ENCODE measurements around the gene OLA1.
A peak's percentile ranks its signal among the peaks of the same experiment; 100 is the strongest.

Gene OLA1

DNA sequence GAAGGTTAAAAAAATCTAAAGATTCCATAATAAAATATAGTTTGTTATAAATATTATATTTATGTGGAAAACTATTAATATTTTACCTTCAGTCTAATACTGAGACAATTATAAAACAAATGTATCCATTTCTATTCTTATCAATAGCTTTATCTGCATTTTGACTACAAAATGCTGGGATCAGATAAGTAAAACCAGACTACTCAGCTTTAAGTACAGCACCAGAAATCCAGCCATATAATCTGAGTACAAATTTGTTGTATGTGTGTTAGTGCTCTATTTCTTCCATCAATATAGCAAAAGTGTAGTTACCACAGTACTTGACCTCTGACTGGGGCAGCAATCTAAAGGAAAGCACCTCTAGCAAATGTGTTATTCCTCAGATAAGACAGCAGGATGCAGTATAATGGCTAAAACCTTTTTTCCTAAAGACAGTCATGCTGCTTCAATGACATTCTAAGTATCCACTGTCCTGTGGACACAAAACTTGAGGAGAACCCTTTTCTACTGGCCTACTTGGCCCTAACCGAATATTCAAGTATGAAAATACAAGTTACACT is 68.1 kb downstream of the OLA1 start:
- no peak for ATAC-seq

DNA sequence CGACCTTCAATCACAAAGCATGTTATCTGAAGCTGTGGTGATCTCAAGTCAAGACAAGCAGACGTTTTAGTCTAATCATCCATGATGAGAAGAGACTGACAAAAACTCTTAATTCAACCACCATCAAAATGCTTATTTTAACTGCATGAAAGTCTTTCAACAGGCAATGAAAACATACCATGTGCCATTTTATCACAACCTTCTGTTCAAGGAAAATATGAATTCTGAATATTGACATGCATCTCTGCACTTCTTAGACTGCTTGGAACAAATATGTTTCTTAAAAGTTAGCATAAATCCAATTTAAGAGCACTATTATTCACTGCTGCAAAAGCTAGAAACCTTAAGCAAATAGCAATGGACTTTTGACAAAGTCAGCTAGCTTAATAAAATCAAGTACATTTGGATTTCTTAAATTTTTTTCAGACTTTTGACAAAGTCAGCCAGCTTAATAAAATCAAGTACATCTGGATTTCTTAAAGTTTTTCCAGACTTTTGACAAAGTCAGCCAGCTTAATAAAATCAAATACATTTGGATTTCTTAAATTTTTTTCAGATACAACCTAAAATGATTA is 70.9 kb downstream of the OLA1 start:
- DNase-seq (no peak), ATAC-seq (no peak)

More for the DNA sequence above, 68.1 kb downstream of the OLA1 start:
- no peak for DNase-seq

DNA sequence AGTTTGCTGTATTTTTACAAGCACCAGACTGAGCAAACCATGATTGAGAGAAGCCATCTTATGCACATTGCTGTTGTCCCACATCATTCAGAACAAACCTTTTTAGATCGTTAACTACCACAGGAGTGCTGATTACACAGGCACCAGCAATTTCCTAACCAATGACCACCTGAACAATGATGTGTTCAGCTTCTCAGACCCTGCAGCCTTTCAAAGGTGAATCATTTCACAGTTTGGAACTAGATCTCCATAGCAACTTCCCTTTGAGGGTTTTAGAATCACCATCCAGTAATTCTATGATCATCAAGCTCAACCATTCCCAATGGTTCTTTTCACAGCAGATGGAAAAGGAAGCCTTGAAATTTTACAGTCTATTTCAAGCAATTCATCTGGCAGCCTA is 71.4 kb downstream of the OLA1 start:
- DNase-seq = no peak
- no peak for ATAC-seq

DNA sequence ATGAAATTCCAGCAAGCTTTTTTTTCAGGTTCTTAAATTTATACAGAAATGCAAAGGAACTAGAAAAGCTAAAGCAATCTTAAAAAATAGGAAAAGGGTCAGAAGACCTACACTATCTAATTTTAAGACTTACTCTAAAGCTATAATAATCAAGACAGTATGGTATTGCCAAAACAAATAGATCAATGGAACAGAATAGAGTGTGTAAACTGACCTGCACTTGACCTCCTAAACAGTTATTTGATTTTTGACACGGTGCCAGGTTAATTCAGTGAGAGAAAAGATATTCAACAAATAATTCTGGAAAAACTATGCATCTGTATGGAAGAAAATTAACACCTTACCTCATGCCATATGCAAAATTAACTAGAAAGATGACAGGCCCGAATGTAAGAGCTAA is 73.6 kb downstream of the OLA1 start:
- no peak for DNase-seq
- ATAC-seq = no peak

DNA sequence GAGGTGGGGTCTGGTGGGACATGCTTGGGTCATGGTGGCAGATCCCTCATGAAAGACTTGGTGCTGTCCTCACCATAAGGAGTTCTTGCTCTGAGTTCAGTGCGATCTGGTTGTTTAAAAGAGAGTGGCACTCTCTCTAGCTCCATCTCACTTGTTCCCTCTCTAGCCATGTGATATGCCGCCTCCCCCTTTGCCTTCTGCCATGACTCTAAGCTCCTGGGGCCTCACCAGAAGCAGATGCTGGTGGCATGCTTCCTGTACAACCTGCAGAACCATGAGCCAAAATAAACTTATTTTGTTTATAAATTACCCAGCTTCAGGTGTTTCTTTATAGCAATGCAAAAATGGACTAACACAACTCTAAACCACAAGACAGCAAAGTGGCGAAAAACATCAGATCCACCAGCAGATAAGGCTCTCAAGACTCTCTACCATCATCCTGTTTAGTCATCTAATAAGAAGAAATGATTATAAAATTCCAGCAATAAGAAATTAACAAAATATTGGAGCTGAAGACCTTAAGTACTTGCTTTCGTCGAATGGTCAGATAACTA is 75.5 kb downstream of the OLA1 start:
- DNase-seq (no peak), ATAC-seq (no peak)

DNA sequence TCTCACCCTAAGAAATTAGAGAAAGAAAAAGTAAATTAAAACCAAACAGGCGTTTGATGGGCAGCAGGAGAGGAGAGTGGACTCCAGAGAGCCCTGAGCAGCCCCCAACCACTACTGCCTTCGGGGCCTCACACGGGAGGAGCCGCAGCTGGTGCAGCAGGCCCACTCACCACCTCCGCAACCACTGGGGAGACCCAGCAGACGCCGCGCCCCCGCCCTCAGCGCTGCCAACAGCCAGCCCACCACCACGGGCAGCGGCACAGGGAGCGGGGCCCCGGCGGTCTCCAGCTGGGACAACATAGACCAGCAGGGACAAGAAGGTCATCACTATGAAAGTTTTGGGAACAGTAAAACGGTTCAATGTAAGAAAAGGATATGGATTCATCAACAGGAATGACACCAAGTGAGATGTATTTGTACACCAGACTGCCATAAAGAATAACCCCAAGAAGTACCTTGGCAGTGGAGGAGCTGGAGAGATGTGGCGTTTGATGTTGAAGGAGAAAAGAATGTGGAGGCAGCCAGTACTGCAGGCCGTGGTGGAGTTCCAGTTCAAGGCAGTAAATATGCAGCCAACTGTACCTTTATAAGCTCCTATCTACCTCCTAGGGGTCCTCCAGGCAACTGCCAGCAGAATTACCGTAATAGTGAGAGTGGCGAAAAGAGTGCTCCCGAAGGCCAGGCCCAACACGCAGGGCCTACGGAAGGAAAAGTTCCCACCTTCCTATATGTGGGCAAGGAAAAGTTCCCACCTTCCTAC is 76.5 kb downstream of the OLA1 start:
- DNase-seq = no peak
- no peak for ATAC-seq

DNA sequence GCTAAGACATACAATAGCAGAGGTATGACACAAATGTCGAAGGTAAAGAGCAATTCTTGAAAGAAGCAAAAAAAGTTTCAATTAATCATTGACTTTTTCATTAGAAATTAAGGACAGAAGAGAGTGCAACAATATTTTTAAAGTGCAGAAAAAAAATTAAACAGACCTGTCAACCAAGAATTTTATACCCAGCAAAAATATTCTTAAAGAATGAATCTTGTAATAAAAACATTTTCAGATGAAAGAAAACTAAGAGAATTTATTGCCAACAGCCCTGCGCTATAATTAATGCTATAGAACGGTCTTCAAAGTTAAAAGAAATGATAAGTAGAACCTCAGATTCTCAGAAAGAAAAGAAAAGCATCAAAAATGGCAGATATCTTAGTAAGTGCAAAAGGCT is 79.0 kb downstream of the OLA1 start:
- DNase-seq (no peak), ATAC-seq (no peak)

DNA sequence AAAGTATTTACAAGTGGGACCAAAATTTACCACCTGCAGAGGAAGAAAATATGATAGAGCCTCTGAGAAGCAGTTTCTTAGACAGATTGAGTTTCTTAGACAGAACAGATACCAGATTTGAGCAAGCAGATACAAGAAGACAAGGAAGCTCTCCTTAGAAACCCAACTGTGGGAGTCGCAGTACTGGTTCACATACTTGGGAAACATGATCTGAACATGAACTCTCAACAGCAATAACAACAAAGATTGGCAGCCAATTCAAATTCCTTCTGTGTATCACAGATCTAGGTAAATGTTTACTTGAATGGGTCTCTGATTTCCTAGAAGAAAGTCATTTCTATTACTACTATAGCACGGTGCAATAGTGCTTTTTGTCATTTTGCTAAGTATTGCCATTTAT is 82.1 kb downstream of the OLA1 start:
- DNase-seq (no peak), ATAC-seq (no peak)

DNA sequence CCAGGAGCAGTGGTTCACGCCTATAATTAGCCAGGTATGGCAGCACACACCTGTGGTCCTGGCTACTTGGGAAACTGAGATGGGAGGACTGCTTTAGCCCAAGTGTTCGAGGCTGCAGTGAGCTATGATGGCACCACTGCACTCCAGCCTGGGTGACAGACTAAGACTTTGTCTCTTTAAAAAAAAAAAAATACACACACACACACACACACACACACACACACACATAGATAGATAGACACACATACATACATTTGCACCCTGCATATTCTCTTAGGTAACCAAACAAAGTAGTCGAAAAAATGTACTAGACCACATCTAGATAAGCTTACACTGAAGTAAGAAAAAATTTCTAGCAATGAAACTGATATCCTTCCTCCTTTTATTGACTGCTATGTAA is 86.8 kb downstream of the OLA1 start:
- ATAC-seq (no peak), DNase-seq (no peak)

DNA sequence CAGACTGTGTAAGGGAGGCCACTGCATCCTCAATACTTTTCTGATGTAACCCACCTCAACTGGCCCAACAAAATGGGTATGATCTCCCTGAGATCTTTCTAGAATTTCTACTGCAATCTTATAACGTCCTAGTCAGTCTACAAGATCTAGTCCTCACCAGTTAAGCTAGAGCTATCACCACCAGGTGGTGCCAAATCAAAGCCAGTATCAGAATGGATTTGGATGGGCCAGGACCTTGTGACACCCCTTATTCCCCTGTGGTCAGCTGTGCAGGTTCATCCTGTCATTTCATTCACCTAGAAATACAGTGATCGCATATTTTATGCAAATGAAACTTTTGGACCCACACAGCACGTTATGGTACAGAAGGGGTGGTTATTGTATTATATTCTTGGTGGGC is 90.3 kb downstream of the OLA1 start:
- ATAC-seq (no peak), DNase-seq (peak; percentile 19)

DNA sequence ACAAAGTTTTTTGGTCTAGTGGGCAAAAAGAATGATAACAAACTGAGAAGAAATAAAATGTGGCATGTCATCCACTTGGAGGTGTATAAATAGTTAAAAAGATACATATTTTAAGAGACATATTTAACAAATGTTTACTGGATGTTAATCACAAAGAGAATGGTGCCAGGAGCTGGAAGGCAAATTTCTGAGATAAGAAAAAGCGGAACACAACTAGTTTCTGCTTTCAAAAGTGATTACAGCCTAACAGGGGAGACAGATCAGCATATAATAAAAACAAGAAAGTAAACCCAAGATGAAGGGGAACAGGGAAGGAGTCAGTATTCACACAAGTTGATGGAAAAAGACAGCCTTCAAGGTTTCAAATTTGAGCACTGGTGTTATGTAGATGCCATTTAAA is 91.3 kb downstream of the OLA1 start:
- ATAC-seq (no peak), DNase-seq (no peak)

DNA sequence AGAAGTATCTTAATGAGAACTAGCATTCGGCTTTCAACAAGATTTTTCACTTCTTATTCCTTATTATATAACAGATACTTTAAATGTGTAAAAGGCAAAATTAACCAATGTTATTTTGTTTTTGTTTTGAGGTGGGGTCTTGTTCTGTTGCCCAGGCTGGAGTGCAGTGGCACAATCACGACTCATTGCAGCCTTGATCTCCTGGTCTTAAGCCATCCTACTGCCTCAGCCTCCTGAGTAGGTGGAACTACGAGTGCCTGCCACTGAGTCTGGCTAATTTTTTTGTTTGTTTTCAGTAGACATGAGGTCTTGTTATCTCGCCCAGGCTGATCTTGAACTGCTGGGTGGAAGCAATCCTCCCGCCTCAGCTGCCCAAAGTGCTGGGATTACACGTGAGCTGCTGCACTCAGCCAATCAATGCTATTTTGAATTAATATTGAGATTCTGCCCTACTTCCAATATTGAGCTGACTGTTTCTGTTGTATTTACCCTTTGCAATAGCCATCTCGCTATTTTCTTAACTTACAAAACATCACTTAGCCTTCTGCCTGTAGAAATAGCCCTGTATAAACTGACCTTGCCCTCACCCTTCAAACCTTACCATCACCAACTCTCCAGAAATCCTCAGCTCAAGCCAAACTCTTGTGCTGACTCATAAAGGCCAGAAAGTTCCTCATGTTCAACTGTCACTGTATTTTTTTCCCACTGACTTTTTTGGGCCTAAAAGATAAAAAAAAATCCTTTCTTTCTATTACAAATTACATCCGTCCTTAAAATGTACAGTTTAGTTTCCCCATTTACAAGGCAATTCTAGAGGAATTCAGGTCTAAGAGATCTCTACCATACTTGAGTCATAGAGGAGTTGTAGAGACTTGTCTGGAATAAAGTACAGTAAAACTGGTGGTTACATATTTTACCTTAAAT is 94.3 kb downstream of the OLA1 start:
- DNase-seq = no peak
- no peak for ATAC-seq

DNA sequence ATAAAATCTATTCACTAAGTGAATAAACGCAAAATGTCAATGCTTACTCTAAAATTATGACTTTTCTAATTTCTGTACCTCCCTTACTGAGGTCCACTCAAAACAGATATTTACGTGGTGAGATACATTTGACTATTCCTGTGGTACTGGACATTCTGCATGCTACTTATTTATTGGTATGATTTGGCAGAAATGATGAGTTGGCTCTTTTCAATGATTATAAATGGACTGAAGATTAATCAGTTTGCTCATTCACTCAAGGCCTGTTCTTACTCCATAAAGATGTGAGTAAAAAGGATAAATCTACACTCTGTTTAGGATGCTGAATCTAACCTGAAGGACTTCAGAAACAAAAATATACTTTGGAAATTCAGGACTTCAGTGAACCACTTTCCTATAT is 98.8 kb downstream of the OLA1 start:
- no peak for DNase-seq
- ATAC-seq = no peak

DNA sequence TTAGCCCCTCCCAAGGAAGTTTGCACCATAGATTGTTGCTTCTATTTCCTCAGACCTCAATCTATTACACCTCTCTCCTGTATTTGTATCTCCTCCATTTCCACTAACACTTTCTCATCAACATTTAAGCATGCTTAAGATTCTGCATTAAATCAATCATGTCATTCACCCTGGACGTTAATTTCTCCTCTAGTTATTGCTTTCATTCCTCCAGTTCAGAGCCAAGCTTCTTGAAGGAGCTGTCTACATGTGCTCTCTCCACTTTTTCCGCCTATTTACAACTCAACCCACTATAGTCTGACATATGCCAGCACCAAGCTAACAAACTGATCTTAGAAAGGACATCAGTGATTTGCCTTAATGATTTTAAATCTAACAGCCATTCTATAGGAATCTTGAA is 99.5 kb downstream of the OLA1 start:
- no peak for DNase-seq

DNA sequence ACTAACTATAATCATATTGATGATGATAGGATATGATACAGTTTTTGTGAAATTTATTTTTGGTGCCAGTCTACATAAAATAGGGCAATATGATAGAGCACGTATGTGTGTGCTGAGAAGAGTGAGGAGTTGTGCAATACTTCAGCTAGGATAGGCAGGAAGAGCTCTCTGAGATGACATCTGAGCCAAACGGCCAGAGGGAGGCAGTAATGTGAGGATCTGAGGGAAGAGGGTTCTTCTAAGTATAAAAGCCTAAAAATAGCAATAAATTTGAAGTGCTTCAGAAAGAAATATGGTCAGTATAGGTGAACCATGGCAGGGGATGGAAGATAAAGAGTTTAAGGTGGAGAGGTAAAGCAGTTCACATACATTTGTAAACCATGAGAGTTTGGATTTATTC is 102.5 kb downstream of the OLA1 start:
- no peak for DNase-seq
- no peak for ATAC-seq

More for the DNA sequence above, 99.5 kb downstream of the OLA1 start:
- ATAC-seq = no peak

DNA sequence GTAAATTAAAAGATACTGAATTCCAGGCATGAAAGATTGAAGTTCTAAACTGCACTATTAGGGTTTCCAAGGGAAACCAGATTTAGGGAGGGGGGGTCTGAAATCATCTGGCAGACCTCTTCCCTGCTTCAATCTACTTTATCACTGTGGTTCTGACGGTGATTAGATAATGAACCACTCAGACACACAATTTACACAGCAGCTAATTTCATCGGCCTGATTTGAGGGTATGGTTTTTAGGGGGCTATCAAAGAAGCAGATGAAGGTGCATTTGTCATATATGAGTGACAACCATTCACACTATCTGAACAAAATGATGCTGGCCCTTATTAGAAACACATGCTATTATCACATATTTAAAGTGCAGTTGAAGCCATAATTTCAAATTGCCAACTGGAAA is 106.0 kb downstream of the OLA1 start:
- no peak for DNase-seq
- ATAC-seq = no peak

DNA sequence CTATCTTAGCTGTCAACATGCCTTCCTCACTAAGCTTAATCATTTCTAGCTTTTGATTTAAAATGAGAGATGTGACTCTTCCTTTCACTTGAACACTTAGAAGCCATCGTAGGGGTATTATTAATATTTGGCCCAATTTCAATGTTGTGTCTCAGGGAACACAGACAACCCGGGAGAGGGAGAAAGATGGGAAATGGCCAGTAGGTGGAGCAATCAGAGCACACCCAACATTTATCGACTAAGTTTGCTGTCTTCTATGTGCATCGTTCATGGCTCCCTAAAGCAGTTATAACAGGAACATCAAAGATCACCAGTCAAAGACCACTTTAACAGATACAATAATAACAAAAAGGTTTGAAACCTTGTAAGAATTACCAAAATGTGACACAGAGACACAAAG is 110.2 kb downstream of the OLA1 start:
- DNase-seq = no peak
- no peak for ATAC-seq

DNA sequence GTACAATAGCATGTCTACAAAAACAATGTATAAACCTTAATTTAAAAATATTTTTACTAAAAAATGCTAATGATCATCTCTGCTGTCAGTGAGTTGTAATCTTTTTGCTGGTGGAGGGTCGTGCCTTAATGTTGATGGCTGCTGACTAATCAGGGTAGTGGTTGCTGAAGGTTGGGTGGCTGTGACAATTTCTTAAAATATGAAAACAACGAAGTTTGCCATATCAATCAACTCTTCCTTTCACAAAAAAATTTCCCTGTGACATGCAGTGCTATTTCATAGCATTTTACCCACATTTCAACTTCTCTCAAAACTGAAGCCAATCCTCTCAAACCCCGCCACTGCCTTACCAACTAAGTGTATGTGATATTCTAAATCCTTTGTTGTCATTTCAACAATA is 112.4 kb downstream of the OLA1 start:
- no peak for DNase-seq

DNA sequence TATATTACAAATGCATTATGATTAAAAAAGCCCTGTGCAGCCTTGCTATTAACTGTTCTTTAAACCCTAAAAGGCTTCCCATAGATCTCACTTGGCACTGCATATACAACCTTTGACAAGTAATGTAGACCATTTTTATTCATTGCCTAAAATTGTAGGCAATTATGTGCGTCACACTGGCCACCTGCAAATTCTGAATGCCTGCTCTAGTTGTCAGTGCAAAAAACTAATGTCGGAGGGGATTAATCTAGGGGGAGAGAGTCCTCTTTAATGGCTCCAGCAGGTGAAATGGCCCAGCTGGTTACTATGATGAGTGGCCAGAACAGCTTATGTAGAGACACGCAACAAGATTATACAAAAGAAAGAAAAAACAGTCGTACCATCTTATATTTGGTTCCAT is 123.2 kb downstream of the OLA1 start:
- DNase-seq (no peak), ATAC-seq (no peak)

More for the DNA sequence above, 112.4 kb downstream of the OLA1 start:
- ATAC-seq = no peak

DNA sequence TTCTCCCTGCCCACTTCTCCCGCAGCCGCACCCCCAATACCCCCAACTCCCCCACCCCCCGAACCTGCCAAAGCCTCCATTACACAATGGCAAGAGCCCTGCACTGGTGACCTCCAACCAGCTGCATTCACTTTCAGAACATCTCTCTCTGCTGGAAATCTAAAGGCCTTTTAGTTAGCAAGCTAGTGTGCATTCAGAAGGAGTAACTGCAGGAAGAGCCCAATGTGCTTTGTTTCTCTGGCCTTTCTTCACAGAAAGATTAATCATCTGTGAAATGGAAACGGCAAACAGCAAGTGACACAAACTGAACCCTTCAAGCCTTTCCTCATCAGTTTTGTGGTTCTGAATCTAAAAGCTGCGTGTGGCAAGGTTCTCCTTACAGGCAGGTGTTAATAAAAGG is 124.2 kb downstream of the OLA1 start:
- DNase-seq = no peak
- no peak for ATAC-seq

DNA sequence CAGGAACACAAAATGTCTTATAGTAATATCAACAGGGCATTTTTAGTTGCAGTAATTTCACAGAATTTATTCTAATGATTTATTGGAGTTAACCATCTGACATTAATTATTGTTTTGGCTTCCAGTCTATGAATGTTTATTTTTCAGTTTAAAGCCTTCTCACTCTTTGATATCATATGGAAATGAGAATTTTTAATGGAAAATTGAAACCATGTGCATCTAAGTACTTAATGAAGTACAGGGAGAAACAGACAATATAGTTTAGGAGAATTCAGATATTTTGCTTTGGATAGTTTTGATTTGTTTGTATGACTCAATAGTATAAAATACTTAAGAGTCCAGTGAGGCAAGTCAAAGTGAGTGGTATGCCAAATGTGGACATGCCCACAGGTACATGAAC is 126.1 kb downstream of the OLA1 start:
- no peak for DNase-seq
- no peak for ATAC-seq

DNA sequence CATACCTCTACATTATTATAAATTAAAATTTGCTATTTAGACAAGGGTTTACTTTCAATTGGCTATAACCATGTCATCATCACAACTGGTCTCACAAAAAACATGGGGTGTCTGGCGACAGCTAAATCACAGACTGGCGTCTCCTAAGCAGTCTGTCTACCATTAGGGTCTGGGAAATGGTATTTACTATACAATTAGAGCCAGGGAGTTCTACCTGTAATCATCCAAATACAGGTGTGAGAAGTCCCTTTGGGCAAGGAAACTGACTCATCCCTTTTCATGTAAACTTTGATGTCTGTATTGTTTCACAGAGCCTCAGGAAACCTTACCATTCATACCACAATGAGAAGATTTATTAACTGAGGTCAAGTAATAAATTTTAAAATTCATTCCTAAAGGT is 126.7 kb downstream of the OLA1 start:
- DNase-seq = no peak
- no peak for ATAC-seq

DNA sequence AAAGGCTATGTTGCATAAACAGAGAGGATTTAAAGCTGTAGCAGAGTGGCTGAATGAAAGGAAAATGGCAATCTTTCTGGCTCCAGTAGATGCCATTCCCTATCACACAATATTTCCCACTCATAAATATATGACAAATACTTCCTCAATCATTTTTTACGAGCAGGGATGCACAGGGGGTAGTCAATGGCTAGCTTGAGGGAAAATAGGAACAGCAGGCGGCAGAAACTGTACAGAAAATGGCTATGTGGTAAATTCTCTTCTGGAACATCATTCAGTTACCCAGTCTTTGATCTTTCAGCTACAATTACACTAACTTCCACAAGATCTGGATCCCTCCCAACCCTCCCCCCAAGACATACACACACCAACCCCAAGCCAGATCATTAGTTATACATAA is 127.2 kb downstream of the OLA1 start:
- no peak for ATAC-seq

More for the DNA sequence above, 127.2 kb downstream of the OLA1 start:
- no peak for DNase-seq

All from stimulated activated naive CD8-positive, alpha-beta T cell treated with anti-CD3 and anti-CD28 coated beads, Interleukin-15, Interleukin-2, amounts not matched to agents 100 U/mL and 50 U/mL, for 24 hours (primary cell).